NT2/D1 (cell line): ENCODE measurements around the gene F9.

Experiments
- DNase-seq: peaks from one replicate; pipeline ENCODE4 v3.0.0-alpha.2; 2011; ENCODE audit warnings: low read depth, low spot score
- H3K27me3 ChIP-seq: 2 replicates; pipeline ENCODE4 v1.6.0; 2011; ENCODE audit warnings: mild to moderate bottlenecking; ENCODE audit not compliant: insufficient read length, insufficient read depth
- H3K36me3 ChIP-seq: 2 replicates; pipeline ENCODE4 v1.6.1; 2011; ENCODE audit warnings: mild to moderate bottlenecking, low read length, mixed read lengths; ENCODE audit not compliant: insufficient read depth, insufficient read length
- H3K4me1 ChIP-seq: 2 replicates; pipeline ENCODE4 v1.5.1; 2011; ENCODE audit not compliant: insufficient read depth, insufficient read length
- H3K4me3 ChIP-seq: 2 replicates; pipeline ENCODE4 v1.5.1; 2011; ENCODE audit warnings: low read depth; ENCODE audit not compliant: insufficient read length
- H3K9ac ChIP-seq: 2 replicates; pipeline ENCODE4 v1.6.0; 2011; ENCODE audit warnings: low read depth; ENCODE audit not compliant: insufficient read length
- H3K9me3 ChIP-seq: 2 replicates; pipeline ENCODE4 v1.5.1; 2011; ENCODE audit warnings: mild to moderate bottlenecking, low read length; ENCODE audit not compliant: insufficient read depth
- SUZ12 ChIP-seq: IDR thresholded peaks from 2 replicates; pipeline ENCODE4 v1.6.1; 2011; ENCODE audit not compliant: insufficient read length, insufficient read depth; ENCODE audit errors: extremely low read depth
- YY1 ChIP-seq: IDR thresholded peaks from 2 replicates; pipeline ENCODE4 v1.6.1; 2011; ENCODE audit not compliant: insufficient read length, insufficient read depth
- ZNF274 ChIP-seq: IDR thresholded peaks from 2 replicates; pipeline ENCODE4 v1.6.1; 2011; ENCODE audit warnings: mild to moderate bottlenecking, low read depth, low read length

Gene F9

GRCh38 chrX:139532834-139533233, 2.3 kb downstream of the F9 start:
- H3K9me3 ChIP-seq: no peaks in the 10 kb centered on the region
- no peak for DNase-seq
- H3K36me3 ChIP-seq: no peaks in the 10 kb centered on the region
- no peaks in the 10 kb centered on the region for H3K27me3 ChIP-seq
- H3K4me3 ChIP-seq: no peak overlapping the region
- no peak for TF ChIP-seq YY1
- no peak for TF ChIP-seq SUZ12
- TF ChIP-seq ZNF274: no peak
- H3K4me1 ChIP-seq: no peaks in the 10 kb centered on the region
- no peak overlapping the region for H3K9ac ChIP-seq

DNA sequence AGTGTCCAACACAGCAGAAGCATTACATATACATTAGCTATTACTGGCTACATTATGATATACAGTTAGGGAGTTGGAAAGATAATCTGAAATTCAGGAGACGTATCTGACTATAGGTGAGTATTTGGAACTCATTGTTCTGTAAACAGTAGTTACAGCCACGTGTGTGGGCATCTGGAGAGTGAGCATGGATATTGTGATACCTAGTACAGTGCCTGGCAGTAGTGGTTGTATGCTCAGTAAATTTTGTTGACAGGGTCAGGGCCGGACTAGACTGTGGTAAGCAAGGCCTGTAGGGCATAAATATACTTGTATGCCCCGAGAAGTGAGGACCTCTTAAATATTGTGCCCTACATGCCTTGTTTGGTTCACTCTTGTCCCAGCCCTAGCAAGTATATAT, 2.9 kb downstream of the F9 start:
- DNase-seq: no peak
- Histone ChIP-seq H3K4me1 (no peaks in the 10 kb centered on the region), H3K4me3 (no peak overlapping the region), H3K9ac (no peak overlapping the region), H3K9me3 (no peaks in the 10 kb centered on the region), H3K36me3 (no peaks in the 10 kb centered on the region), H3K27me3 (no peaks in the 10 kb centered on the region)
- no peak for TF ChIP-seq YY1
- no peak for TF ChIP-seq SUZ12
- TF ChIP-seq ZNF274: no peak

DNA sequence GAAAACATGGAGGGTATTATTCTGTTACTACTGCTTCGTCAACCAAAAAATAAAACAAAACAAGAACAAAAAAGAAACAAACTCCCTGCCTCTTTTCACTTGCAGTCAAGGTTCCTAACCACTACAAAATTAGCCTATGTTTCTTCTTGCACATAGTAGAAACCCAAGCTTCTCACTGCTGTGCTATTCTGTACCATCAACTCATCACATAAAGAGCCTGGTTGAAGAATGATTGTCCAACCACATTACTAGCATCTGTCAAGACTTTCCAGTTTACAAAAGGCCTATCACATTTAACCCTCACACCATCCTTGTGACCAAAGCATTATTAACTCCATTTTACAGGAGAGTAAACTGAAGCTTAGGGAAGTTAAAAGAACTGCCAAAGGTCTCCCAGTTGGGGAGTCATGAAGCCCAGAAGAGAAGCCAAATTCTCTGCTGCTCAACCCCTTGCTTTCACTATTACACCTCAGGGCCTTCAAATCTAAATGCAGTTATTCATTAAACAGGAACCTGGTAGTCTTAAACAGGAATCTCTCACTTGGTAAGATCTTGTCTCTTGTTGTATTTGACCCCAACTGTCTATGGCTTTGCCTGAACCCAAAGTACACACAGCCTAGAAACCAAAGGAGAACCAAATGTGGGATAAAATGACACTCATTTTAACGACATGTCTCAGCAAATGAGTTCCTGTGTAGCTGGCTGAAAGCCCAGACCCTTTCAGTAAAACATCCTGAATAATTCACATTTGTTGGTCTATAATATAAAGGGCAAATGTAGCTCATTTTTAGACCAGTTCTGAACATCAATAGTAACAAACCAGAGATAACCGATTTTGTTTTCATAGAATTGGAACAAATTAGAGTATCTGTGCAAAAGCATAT, 8.6 kb downstream of the F9 start:
- H3K4me3 ChIP-seq: no peak overlapping the region
- TF ChIP-seq ZNF274: no peak
- TF ChIP-seq SUZ12: no peak
- no peak for TF ChIP-seq YY1
- no peaks in the 10 kb centered on the region for H3K27me3 ChIP-seq
- DNase-seq: no peak
- H3K4me1 ChIP-seq: no peaks in the 10 kb centered on the region
- no peaks in the 10 kb centered on the region for H3K36me3 ChIP-seq
- H3K9ac ChIP-seq: no peak overlapping the region
- H3K9me3 ChIP-seq: no peaks in the 10 kb centered on the region

GRCh38 chrX:139542652-139543051, 12.1 kb downstream of the F9 start:
- Histone ChIP-seq H3K27me3 (no peaks in the 10 kb centered on the region), H3K9me3 (no peaks in the 10 kb centered on the region), H3K4me1 (no peaks in the 10 kb centered on the region), H3K9ac (no peak overlapping the region), H3K4me3 (no peak overlapping the region), H3K36me3 (no peaks in the 10 kb centered on the region)
- DNase-seq: no peak
- TF ChIP-seq ZNF274 (no peak), SUZ12 (no peak), YY1 (no peak)

DNA sequence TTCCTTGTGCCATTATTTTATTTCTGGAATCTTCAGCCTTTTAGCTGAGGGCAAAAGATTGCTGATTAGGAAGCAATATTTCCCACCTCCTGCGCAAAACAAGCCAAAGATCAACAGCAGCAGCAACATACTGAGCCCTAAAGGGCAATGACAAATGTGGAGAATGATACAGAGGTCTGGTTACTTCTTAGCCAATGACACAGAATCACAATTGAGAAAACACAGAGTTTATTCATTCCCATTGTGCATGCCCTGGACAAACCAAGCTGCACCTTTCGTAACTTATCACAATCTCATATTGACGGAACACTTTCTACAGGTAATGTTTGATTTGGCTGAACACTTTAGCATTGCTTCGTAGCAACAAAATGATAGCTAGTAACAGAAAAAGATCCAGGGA, 13.4 kb downstream of the F9 start:
- TF ChIP-seq YY1 (no peak), ZNF274 (no peak), SUZ12 (no peak)
- Histone ChIP-seq H3K27me3 (no peaks in the 10 kb centered on the region), H3K4me3 (no peak overlapping the region)

DNA sequence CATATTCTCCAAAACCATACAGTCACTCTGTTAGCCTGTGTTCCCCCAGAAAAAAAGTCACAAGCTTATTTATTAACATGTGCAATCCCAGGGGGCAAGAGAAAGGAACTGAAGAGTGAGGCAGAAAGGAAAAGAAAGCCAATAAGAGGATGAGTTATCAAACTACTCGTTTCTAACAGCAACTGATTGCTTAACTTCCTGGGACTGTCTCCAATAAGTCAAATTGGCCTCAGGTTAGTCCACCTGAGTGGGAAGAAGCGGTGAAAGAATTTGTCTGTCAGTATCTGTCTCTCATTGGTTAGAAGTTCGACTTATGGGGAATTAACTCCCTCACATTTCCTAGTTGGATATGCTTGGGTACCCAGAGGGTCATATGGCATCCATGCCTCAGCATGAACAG, 14.1 kb downstream of the F9 start:
- Histone ChIP-seq H3K27me3 (no peaks in the 10 kb centered on the region), H3K9ac (no peak overlapping the region), H3K36me3 (no peaks in the 10 kb centered on the region), H3K4me1 (no peaks in the 10 kb centered on the region), H3K9me3 (no peaks in the 10 kb centered on the region), H3K4me3 (no peak overlapping the region)
- DNase-seq: no peak
- no peak for TF ChIP-seq ZNF274
- no peak for TF ChIP-seq SUZ12
- TF ChIP-seq YY1: no peak

More for the DNA sequence above, 13.4 kb downstream of the F9 start:
- H3K36me3 ChIP-seq: no peaks in the 10 kb centered on the region
- H3K9me3 ChIP-seq: no peaks in the 10 kb centered on the region
- DNase-seq: no peak
- H3K4me1 ChIP-seq: no peaks in the 10 kb centered on the region
- H3K9ac ChIP-seq: no peak overlapping the region

DNA sequence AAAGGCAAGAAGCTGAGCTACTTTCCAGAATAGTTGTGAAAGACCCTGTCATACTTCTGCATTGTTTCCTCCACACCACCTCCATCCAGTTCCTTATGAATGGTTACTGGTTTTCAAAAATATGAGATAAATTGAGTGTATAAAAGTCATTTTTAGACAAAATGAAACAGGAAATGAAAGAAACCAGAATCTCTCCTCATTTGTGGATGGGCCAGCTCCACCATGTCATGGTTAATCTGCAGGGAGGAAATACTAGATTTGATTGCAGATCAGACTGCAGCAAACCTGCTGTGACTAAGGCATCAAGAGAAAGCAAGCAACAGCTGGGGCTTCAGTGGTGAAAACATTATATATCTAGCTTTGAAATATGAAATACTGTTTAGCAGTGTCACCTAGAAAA, 23.8 kb downstream of the F9 start:
- no peak for DNase-seq
- no peaks in the 10 kb centered on the region for H3K27me3 ChIP-seq
- H3K9ac ChIP-seq: no peak overlapping the region
- no peaks in the 10 kb centered on the region for H3K4me1 ChIP-seq
- no peak for TF ChIP-seq ZNF274
- no peak for TF ChIP-seq YY1
- no peak for TF ChIP-seq SUZ12
- no peak overlapping the region for H3K4me3 ChIP-seq
- no peaks in the 10 kb centered on the region for H3K36me3 ChIP-seq
- H3K9me3 ChIP-seq: no peaks in the 10 kb centered on the region
